EH (cell line): ENCODE data around the gene HNRNPF.
"Not testable (repeated sequence)": the region's sequence is repeated elsewhere in the genome, so short reads cannot be mapped to it uniquely, and the experiment has no call there.

Experiments used
- DNase-seq: peaks from one replicate; pipeline ENCODE4 v3.0.0-alpha.2; 2015; ENCODE audit warnings: low read depth

Gene HNRNPF

GRCh38 chr10:43408710-43409384 is at the start of gene HNRNPF:
Gene HNRNPF, minus strand, starts transcription at chr10:43409186. Its CDS starts 21,302 bp downstream, at chr10:43387884.
- DNase-seq, result peak; percentile 95

- DNase-seq, result no peak
These were observed 49.2 kb upstream of the HNRNPF start for GRCh38 chr10:43458227-43458626.

DNA sequence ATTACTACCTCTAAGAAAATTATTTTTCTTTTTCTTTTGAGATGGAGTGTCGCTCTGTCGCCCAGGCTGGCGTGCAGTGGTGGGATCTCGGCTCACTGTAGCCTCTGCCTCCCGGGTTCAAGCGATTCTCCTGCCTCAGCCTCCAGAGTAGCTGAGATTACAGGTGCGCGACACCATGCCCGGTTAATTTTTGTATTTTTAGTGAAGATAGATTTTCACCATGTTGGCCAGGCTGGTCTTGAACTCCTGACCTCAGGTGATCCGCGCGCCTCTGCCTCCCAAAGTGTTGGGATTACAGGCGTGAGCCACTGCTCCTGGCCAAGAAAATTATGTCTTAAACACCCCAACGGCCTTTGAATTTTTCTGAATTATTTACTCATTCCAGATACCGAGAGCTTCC is 47.6 kb upstream of the HNRNPF start:
- not testable (repeated sequence) for DNase-seq

- DNase-seq, result not testable (repeated sequence)
These were observed 45.0 kb upstream of the HNRNPF start for GRCh38 chr10:43454025-43454424.

GRCh38 chr10:43453266-43453831 is 44.4 kb upstream of the HNRNPF start:
- no peak for DNase-seq

GRCh38 chr10:43452356-43452914 is 43.4 kb upstream of the HNRNPF start:
- DNase-seq, result peak; percentile 1

- no peak for DNase-seq
These were observed 39.8 kb upstream of the HNRNPF start for GRCh38 chr10:43448742-43449141.

GRCh38 chr10:43446219-43447017 is 37.4 kb upstream of the HNRNPF start:
- DNase-seq, result not testable (repeated sequence)

DNA sequence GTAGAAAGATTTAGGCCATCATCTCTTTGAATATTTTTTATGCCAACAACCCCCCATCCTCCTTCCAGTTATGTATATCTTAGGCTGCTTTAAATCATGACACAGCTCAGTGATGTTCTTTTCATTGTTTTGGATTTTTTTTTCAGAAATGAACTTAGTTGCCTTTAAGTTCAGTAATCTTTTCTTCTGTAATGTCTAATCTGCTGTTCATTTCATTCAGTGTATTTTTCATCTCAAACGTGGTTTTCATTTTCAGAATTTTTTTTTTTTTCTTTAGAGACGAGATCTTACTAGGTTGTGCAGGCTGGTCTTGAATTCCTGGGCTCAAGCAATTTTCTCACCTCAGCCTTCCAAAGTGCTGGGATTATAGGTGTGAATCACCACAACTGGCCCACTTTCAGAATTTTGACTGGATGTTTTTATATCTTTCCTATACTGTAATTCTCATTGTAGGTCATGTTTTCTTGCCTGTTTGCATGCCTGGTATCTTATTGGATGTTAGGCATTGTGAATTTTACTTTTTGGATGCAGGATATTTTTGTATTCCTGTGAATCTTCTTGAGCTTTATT is 36.0 kb upstream of the HNRNPF start:
- DNase-seq, result no peak

DNA sequence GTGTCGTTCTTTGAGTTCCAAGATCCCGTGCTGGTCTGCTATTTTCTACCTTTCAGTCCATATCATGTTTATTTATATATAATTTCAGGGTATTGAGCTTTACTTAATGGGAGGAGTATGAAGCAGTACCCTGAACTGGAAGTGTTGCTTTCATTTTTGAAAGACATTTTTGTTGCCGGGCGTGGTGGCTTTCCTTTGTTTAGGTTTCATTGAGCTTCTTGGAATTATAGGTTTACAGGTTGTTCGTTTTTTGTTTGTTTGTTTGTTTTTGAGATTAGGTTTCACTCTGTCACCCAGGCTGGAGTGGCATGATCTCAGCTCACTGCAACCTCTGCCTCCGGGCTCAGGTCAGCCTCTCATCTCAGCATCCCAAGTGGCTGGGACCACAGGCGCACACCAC is 35.3 kb upstream of the HNRNPF start:
- DNase-seq, result no peak

DNA sequence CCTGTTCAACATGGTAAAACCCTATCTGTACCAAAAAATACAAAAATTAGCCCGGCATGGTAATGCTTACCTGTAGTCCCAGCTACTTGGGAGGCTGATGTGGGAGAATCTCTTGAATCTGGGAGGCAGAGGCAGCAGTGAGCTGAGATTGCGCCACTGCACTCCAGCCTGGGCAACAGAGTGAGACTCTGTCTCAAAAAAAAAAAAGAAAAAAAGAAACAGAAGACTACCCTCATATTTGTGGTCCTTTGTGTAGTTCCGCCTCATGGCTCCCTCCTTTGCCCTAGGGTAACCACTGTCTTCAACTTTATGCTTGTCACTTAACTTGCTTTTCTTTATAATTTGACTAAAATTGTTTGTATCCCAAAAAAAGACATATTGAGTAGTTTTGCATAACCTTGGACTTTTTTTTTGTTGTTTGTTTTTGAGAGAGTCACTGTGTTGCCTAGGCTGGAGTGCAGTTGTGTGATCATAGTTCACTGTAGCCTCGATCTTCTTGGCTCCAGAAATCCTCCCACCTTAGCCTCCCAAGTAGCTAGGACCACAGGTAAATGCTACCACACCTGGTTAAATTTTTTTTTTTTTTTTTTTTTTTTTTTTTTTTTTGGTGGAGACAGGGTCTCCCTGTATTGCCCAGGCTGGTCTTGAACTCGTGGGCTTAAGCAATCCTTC is 31.6 kb upstream of the HNRNPF start:
- no peak for DNase-seq

GRCh38 chr10:43437141-43437870 is 28.3 kb upstream of the HNRNPF start:
- peak; percentile 7 for DNase-seq

- peak; percentile 88 for DNase-seq
These were observed 27.5 kb upstream of the HNRNPF start, which contains the start of gene ZNF487 for GRCh38 chr10:43436291-43437140. Gene ZNF487, plus strand, starts transcription at chr10:43437111. Its CDS starts 38,703 bp downstream, at chr10:43475814.

- no peak for DNase-seq
These were observed 22.1 kb upstream of the HNRNPF start for GRCh38 chr10:43430926-43431663.

DNA sequence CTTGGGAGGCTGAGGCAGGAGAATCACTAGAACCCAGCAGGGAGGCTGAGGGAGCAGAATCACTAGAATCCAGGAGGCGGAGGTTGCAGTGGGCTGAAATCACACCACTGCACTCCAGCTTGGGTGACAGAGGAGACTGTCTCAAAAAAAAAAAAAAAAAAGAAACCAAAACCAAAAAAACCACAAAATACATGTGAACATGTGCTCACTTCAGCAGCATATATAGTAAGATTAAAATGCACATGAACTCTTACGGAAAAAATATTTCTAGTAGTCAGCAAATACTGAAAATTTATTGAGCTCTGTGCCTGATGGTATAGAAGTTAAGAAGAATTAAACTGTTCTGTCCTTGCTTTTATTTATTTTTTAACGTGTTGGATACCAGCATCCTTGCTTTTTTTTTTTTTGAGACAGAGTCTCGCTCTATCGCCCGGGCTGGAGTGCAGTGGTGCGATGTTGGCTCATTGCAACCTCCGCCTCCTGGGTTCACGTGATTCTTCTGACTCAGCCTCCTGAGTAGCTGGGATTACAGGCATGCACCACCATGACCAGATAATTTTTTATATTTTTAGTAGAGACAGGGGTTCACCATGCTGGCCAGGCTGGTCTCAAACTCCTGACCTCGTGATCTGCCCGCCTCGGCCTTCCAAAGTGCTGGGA is 18.3 kb upstream of the HNRNPF start:
- DNase-seq, result no peak

GRCh38 chr10:43426476-43426875 is 17.5 kb upstream of the HNRNPF start:
- DNase-seq, result not testable (repeated sequence)

- no peak for DNase-seq
These were observed 15.4 kb upstream of the HNRNPF start for GRCh38 chr10:43424416-43424815.

- DNase-seq, result not testable (repeated sequence)
These were observed 13.0 kb upstream of the HNRNPF start for GRCh38 chr10:43421944-43422343.

- no peak for DNase-seq
These were observed 12.5 kb upstream of the HNRNPF start for GRCh38 chr10:43421519-43421918.
